SK-N-SH (cell line): ENCODE measurements around the gene STRC. TPM values are rescaled to one million over a fixed set of nuclear protein-coding genes. Genes with fewer than 3 reads are reported as not detected.
"Not testable (repeated sequence)": the region's sequence is repeated elsewhere in the genome, so short reads cannot be mapped to it uniquely, and the experiment has no call there.

Source experiments
- CTCF ChIA-PET: fragments of 300-600, 350-600 bp; formaldehyde crosslinking; extraction: SDS; loops from one replicate; lab custom pipeline; 2021; lab: Yijun Ruan, JAX
- POLR2A ChIA-PET: fragments of 350-600 bp; sonication (Branson Sonifier 250); formaldehyde crosslinking; extraction: SDS; loops from one replicate; lab custom pipeline; 2020; ENCODE audit warnings: antibody characterized with exemption, inconsistent platforms; lab: Yijun Ruan, JAX
- DNase-seq: peaks from one replicate; pipeline ENCODE4 v3.0.0; 2012
- H2AFZ ChIP-seq: fragments of 200-600 bp; sonication (generic); 2 replicates; pipeline ENCODE4 v1.8.1; 2016; ENCODE audit warnings: antibody characterized with exemption, mild to moderate bottlenecking, low read depth
- H3F3A ChIP-seq: fragments of 200-600 bp; sonication (generic); replicated peaks from 2 replicates; pipeline ENCODE3; 2016; ENCODE audit warnings: antibody characterized with exemption, mild to moderate bottlenecking; ENCODE audit not compliant: insufficient read depth
- H3K27ac ChIP-seq, 2 experiments: fragments of 200-500 bp in 1 of 2; fragments of 200-600 bp in 1 of 2; sonication (Bioruptor generic) in 1 of 2; sonication (generic), shearing (Covaris generic) in 1 of 2; 2 replicates each; pipeline versions ENCODE4 v1.5.1 to v1.6.1; 2014 to 2016; ENCODE audit warnings: low read depth in 2 of 2, inconsistent platforms in 1 of 2, low read length in 1 of 2, mild to moderate bottlenecking in 1 of 2, mixed read lengths in 1 of 2
- H3K27me3 ChIP-seq: fragments of 200-600 bp; sonication (generic), shearing (Covaris generic); 2 replicates; pipeline ENCODE4 v1.6.1; 2016; ENCODE audit warnings: mixed run types; ENCODE audit not compliant: insufficient read depth
- H3K36me3 ChIP-seq, 2 experiments: fragments of 200-500 bp in 1 of 2; fragments of 200-600 bp in 1 of 2; sonication (Bioruptor generic) in 1 of 2; sonication (generic) in 1 of 2; replicated peaks in 1 of 2; 2 replicates each; pipeline versions ENCODE3 to v1.5.1; 2014 to 2016; ENCODE audit warnings: low read length in 1 of 2, mild to moderate bottlenecking in 1 of 2; ENCODE audit not compliant: insufficient read depth in 2 of 2, control insufficient read depth in 1 of 2
- H3K4me1 ChIP-seq, 2 experiments: fragments of 200-500 bp in 1 of 2; fragments of 200-600 bp in 1 of 2; sonication (Bioruptor generic) in 1 of 2; sonication (generic), shearing (Covaris generic) in 1 of 2; 2 replicates each; pipeline versions ENCODE4 v1.5.1 to v1.6.1; 2014 to 2016; ENCODE audit warnings: low read depth in 1 of 2, low read length in 1 of 2, mixed run types in 1 of 2; ENCODE audit not compliant: insufficient read depth in 2 of 2, control insufficient read depth in 1 of 2
- H3K4me2 ChIP-seq: fragments of 200-600 bp; sonication (generic), shearing (Covaris generic); 2 replicates; pipeline ENCODE4 v1.6.1; 2017; ENCODE audit warnings: mixed run types
- H3K4me3 ChIP-seq, 2 experiments: fragments of 200-500 bp in 1 of 2; fragments of 200-600 bp in 1 of 2; sonication (Bioruptor generic) in 1 of 2; sonication (generic), shearing (Covaris generic) in 1 of 2; 2 replicates each; pipeline versions ENCODE4 v1.5.1 to v1.8.1; 2014 to 2016; ENCODE audit warnings: low read depth in 2 of 2, inconsistent platforms in 1 of 2, low read length in 1 of 2, mild to moderate bottlenecking in 1 of 2, mixed read lengths in 1 of 2, moderate library complexity in 1 of 2
- H3K79me2 ChIP-seq: fragments of 200-600 bp; sonication (generic); 2 replicates; pipeline ENCODE4 v1.8.1; 2017; ENCODE audit warnings: mild to moderate bottlenecking; ENCODE audit not compliant: insufficient read depth
- H3K9ac ChIP-seq: fragments of 200-600 bp; sonication (generic); 2 replicates; pipeline ENCODE4 v1.6.1; 2017; ENCODE audit warnings: mixed run types
- H3K9me2 ChIP-seq: fragments of 200-600 bp; sonication (generic); 2 replicates; pipeline ENCODE4 v1.6.1; 2017; ENCODE audit warnings: mixed run types
- H3K9me3 ChIP-seq: fragments of 200-600 bp; sonication (generic); 2 replicates; pipeline ENCODE4 v1.6.1; 2017; ENCODE audit warnings: mixed run types, mild to moderate bottlenecking, moderate library complexity
- H4K20me1 ChIP-seq: fragments of 200-600 bp; sonication (generic); 2 replicates; pipeline ENCODE4 v1.6.1; 2017; ENCODE audit warnings: mild to moderate bottlenecking, mixed run types; ENCODE audit not compliant: insufficient read depth
- WGBS: methylation state at CpG from one replicate; pipeline ENCODE4 v1.1.6; 2017; ENCODE audit warnings: low lambda C conversion rate; 5-methylcytosine and 5-hydroxymethylcytosine counted together
- polyA plus RNA-seq, 3 experiments: library from polyadenylated mRNA; depleted of rRNA; stranded (reverse); fragments of >200 nt; gene quantifications; 2 replicates each; pipeline ENCODE4 v1.2.3, GENCODE V29; 2012

Gene STRC
- polyA plus RNA-seq, 1 of the 3 experiments (the other 2 are of a cell fraction) = 0.03 TPM

- H3K4me3 ChIP-seq, H2AFZ ChIP-seq, CTCF ChIA-PET, H3F3A ChIP-seq, H3K4me2 ChIP-seq, H3K27ac ChIP-seq, H3K4me1 ChIP-seq, H3K36me3 ChIP-seq, H3K9me2 ChIP-seq, H3K27me3 ChIP-seq, H3K9ac ChIP-seq, H3K79me2 ChIP-seq, DNase-seq, POLR2A ChIA-PET, H3K9me3 ChIP-seq, H4K20me1 ChIP-seq: not testable (repeated sequence)
- no CpG with 5 or more reads among the region's 2 CpGs for WGBS
Observed at GRCh38 chr15:43600200-43600599, 18.4 kb downstream of the STRC start.

DNA sequence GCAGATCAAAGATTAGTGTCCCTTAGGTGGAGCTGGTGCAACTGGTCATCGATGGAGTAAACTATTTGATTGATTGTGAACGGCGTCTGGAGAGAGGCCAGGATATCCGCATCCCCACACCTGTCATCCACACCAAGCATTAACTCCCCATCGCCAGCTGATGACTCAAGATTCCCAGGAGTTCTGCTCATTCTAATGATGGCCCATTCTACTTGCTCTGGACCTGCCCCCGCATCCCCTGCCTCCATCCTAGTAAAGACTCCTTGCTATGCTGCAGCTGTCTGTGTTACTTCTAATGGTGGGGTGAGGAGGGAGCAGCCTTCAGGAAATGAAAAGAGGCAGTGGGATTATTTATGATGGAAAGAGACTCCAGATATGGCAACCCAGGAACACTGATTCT lies 19.5 kb downstream of the STRC start:
- H3K9me3 ChIP-seq, DNase-seq, H3K4me3 ChIP-seq, H4K20me1 ChIP-seq, H3K36me3 ChIP-seq, H2AFZ ChIP-seq, H3F3A ChIP-seq, H3K9ac ChIP-seq, H3K4me1 ChIP-seq, H3K4me2 ChIP-seq, H3K27ac ChIP-seq, POLR2A ChIA-PET, CTCF ChIA-PET, H3K27me3 ChIP-seq, H3K79me2 ChIP-seq, H3K9me2 ChIP-seq: not testable (repeated sequence)
- WGBS = 66% methylated on average over 6 of the region's 6 CpGs

GRCh38 chr15:43593328-43594190 lies 25.0 kb downstream of the STRC start, which contains the start of gene CKMT1B:
CKMT1B (plus strand) TSS chr15:43594027; CDS start chr15:43594219, 192 bp downstream.
- DNase-seq, CTCF ChIA-PET: not testable (repeated sequence)
- no CpG with 5 or more reads among the region's 43 CpGs for WGBS

GRCh38 chr15:43592841-43593240 lies 25.8 kb downstream of the STRC start:
- H3K36me3 ChIP-seq, H3K27ac ChIP-seq, H3F3A ChIP-seq, H3K4me2 ChIP-seq, H3K79me2 ChIP-seq, H3K27me3 ChIP-seq, H3K9ac ChIP-seq, H3K4me1 ChIP-seq, DNase-seq, H3K9me3 ChIP-seq, CTCF ChIA-PET, H3K9me2 ChIP-seq, POLR2A ChIA-PET, H2AFZ ChIP-seq, H3K4me3 ChIP-seq, H4K20me1 ChIP-seq: not testable (repeated sequence)
- WGBS = 27% methylated on average over 4 of the region's 8 CpGs

More at GRCh38 chr15:43593328-43594190, 25.0 kb downstream of the STRC start, which contains the start of gene CKMT1B:
- H3K9me3 ChIP-seq, H3K4me1 ChIP-seq, H3K4me2 ChIP-seq, H2AFZ ChIP-seq, H3K9me2 ChIP-seq, H3K9ac ChIP-seq, H3K79me2 ChIP-seq, H3F3A ChIP-seq, H3K27ac ChIP-seq, H3K36me3 ChIP-seq, H3K27me3 ChIP-seq, H3K4me3 ChIP-seq, POLR2A ChIA-PET, H4K20me1 ChIP-seq: not testable (repeated sequence)

- H3K36me3 ChIP-seq, H4K20me1 ChIP-seq, H3K4me1 ChIP-seq, CTCF ChIA-PET, H3K9me3 ChIP-seq, POLR2A ChIA-PET, H3F3A ChIP-seq, H3K79me2 ChIP-seq, DNase-seq, H3K9me2 ChIP-seq, H2AFZ ChIP-seq, H3K27ac ChIP-seq, H3K4me2 ChIP-seq, H3K4me3 ChIP-seq, H3K27me3 ChIP-seq, H3K9ac ChIP-seq: not testable (repeated sequence)
- no CpG with 5 or more reads among the region's 54 CpGs for WGBS
Observed at GRCh38 chr15:43589778-43590466, 28.7 kb downstream of the STRC start, which contains the start of gene PPIP5K1. PPIP5K1 (minus strand) TSS chr15:43590208; CDS start chr15:43584504, 5,704 bp downstream.

DNA sequence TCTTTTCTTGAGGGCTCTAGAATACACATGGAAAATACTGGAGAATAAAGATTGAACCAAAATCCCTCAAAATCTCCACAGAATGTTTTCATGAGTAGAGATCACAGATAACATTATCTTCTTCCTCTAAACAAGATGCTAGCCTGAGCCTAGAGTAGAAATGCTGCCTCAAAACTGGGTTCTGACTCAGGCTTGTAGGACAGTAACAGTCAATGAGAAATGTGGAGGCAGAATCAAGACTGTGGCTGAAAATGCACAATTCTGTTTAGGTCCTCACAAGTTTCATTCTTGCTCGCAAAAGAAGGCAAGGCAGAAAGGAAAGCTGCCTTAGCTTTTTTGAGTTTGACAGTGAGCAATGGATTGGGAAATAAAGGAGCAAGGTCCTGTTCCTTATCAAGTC lies 44.0 kb downstream of the STRC start:
- H3K79me2 ChIP-seq, H3K36me3 ChIP-seq, H4K20me1 ChIP-seq, H3K4me3 ChIP-seq, DNase-seq, POLR2A ChIA-PET, H3K27me3 ChIP-seq, H3F3A ChIP-seq, H3K9me2 ChIP-seq, H3K9ac ChIP-seq, H3K4me2 ChIP-seq, H3K4me1 ChIP-seq, CTCF ChIA-PET, H3K9me3 ChIP-seq, H3K27ac ChIP-seq, H2AFZ ChIP-seq: not testable (repeated sequence)
- no CpG with 5 or more reads among the region's 1 CpG for WGBS
